GM19023 (cell line): ENCODE results near the gene KLHL22.
"Not testable (repeated sequence)": the region's sequence is repeated elsewhere in the genome, so short reads cannot be mapped to it uniquely, and the experiment has no call there.

Source experiments
- ATAC-seq: cut with Tn5 transposase; IDR thresholded peaks from one replicate; pipeline ENCODE4 v1.9.1; 2021; ENCODE audit warnings: mild to moderate bottlenecking, moderate library complexity; ENCODE audit not compliant: unreplicated experiment

Gene KLHL22

GRCh38 chr22:20423008-20423905 is 72.3 kb downstream of the KLHL22 start:
- ATAC-seq: no peak

- ATAC-seq: no peak
Observed at GRCh38 chr22:20422271-20423007, 73.2 kb downstream of the KLHL22 start.

GRCh38 chr22:20421507-20421874 is 74.1 kb downstream of the KLHL22 start:
- ATAC-seq: no peak

GRCh38 chr22:20420157-20420842 is 75.3 kb downstream of the KLHL22 start:
- no peak for ATAC-seq

GRCh38 chr22:20419664-20419951 is 76.0 kb downstream of the KLHL22 start:
- ATAC-seq: no peak

GRCh38 chr22:20418211-20418788 is 77.3 kb downstream of the KLHL22 start:
- ATAC-seq: no peak

- not testable (repeated sequence) for ATAC-seq
Observed at GRCh38 chr22:20415699-20416098, 79.9 kb downstream of the KLHL22 start.

- not testable (repeated sequence) for ATAC-seq
Observed at GRCh38 chr22:20415241-20415640, 80.4 kb downstream of the KLHL22 start.

- ATAC-seq: no peak
Observed at GRCh38 chr22:20414450-20414849, 81.1 kb downstream of the KLHL22 start.

- no peak for ATAC-seq
Observed at GRCh38 chr22:20414059-20414440, 81.5 kb downstream of the KLHL22 start.

- no peak for ATAC-seq
Observed at GRCh38 chr22:20413217-20414058, 82.2 kb downstream of the KLHL22 start.

GRCh38 chr22:20412474-20413216 is 83.0 kb downstream of the KLHL22 start:
- ATAC-seq: no peak

GRCh38 chr22:20409385-20409784 is 86.2 kb downstream of the KLHL22 start:
- ATAC-seq: not testable (repeated sequence)

- no peak for ATAC-seq
Observed at GRCh38 chr22:20408891-20409290, 86.7 kb downstream of the KLHL22 start.

- no peak for ATAC-seq
Observed at GRCh38 chr22:20407829-20408228, 87.8 kb downstream of the KLHL22 start.

- no peak for ATAC-seq
Observed at GRCh38 chr22:20406686-20407408, 88.7 kb downstream of the KLHL22 start.

GRCh38 chr22:20405931-20406685 is 89.5 kb downstream of the KLHL22 start:
- ATAC-seq: no peak

GRCh38 chr22:20405291-20405930 is 90.2 kb downstream of the KLHL22 start:
- no peak for ATAC-seq
